ENCODE results near the gene SPINK9. TPM values are rescaled to one million over a fixed set of nuclear protein-coding genes. Genes with fewer than 3 reads are reported as not detected.

SPINK9 gene
- total RNA-seq, 3 donors from 2014 or later: not detected

- ATAC-seq: no peak
- no peaks in the 10 kb centered on the region for H3K27me3 Mint-ChIP-seq (ENCODE audit: low read depth)
- peaks cover 3% of the 10 kb centered on the region for H3K36me3 Mint-ChIP-seq (ENCODE audit: insufficient read depth)
- DNase-seq: no peak
- no peaks in the 10 kb centered on the region for H3K4me1 Mint-ChIP-seq (ENCODE audit: low read depth)
- no peaks in the 10 kb centered on the region for H3K9me3 Mint-ChIP-seq
- no peak overlapping the region for H3K4me3 Mint-ChIP-seq
Measured at GRCh38 chr5:148342371-148343045, 7.1 kb downstream of the SPINK9 start.

DNA sequence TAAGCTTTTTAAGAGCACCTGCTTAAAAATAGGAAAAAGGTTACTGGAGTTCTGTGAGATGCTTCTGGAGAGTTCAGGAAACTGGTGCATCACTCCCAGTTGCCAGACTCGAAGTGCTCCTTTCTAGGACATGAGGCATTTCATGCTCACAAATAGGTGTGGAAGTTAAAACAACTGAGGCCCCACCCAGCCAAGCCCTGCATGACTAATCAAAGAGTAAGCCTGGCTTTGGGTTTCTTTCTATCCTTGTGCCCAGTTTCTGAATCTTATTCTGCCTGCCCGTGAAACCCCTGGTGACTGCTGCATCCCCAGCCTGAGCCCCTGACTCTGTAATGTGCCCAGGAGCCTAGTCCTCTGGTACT lies 7.7 kb downstream of the SPINK9 start:
- H3K9me3 Mint-ChIP-seq: no peaks in the 10 kb centered on the region
- no peak overlapping the region for H3K4me3 Mint-ChIP-seq
- no peak for ATAC-seq
- peaks cover 3% of the 10 kb centered on the region for H3K36me3 Mint-ChIP-seq (ENCODE audit: insufficient read depth)
- DNase-seq: no peak
- no peaks in the 10 kb centered on the region for H3K4me1 Mint-ChIP-seq (ENCODE audit: low read depth)
- no peaks in the 10 kb centered on the region for H3K27me3 Mint-ChIP-seq (ENCODE audit: low read depth)

DNA sequence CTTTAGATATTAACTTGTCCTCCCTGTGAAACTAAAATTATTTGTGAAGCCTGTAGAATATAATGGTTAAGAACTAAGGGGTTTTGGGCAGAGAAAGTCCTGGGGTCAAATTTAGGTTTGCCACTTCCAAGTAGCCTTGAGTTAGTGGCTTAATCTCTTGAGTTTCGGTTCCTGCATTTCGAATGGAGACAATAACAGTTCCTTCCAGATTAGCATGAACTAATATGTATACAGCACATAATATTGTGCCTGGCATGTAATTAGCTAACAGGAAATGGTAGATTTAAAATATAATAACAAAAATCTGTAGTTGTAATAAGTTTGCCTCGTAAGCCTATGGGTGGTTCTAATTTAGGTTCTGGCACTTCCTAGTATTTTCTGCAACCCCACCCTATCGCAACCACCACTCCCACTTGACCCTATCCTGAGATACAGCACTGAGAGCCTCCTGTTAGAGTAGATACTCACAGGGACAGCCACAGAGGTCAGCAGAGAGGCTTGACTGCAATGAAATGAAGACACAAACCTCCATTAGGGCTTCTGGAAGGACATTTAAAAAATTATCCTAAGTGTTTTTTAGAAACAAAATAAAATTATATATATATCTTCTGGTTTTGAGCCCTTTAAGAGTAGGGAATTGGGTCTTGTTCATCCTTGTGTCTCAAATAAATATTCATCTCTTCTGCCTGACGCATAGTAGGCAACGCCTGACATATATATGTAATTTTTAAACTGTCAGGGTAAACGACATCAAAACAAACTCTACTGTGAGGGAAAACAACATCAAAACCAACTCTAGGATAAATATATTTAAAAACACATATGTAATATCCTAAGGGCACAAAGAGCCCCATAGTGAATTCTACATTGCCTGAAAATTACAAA lies 8.5 kb downstream of the SPINK9 start:
- ATAC-seq (no peak), DNase-seq (no peak)
- no peaks in the 10 kb centered on the region for H3K9me3 Mint-ChIP-seq
- H3K27me3 Mint-ChIP-seq (ENCODE audit: low read depth): no peaks in the 10 kb centered on the region
- peaks cover 3% of the 10 kb centered on the region for H3K36me3 Mint-ChIP-seq (ENCODE audit: insufficient read depth)
- H3K4me3 Mint-ChIP-seq: no peak overlapping the region
- no peaks in the 10 kb centered on the region for H3K4me1 Mint-ChIP-seq (ENCODE audit: low read depth)

DNA sequence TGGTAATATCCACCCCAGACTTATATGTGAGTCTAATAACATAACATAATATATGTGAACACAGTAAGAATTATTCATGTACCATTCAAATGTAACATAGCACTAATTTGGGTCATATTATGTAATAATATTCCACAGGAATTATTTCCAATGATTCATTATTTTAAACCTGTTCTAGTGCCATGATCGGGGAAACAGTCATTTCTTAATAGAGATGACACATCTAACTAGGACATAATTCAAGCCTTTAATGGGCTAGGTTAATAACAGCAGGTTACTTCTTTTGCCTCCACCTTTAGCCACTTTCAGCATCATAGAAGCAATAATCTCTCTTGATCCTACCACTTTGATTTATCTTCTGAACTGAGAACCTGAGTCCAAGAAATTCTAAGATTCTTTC lies 12.3 kb downstream of the SPINK9 start:
- ATAC-seq (no peak), DNase-seq (no peak)
- Mint-ChIP-seq H3K36me3 (ENCODE audit: insufficient read depth) (no peaks in the 10 kb centered on the region), H3K4me1 (ENCODE audit: low read depth) (no peaks in the 10 kb centered on the region), H3K4me3 (no peak overlapping the region), H3K27me3 (ENCODE audit: low read depth) (no peaks in the 10 kb centered on the region), H3K9me3 (no peaks in the 10 kb centered on the region)

GRCh38 chr5:148352696-148353095 lies 17.3 kb downstream of the SPINK9 start:
- H3K4me1 Mint-ChIP-seq (ENCODE audit: low read depth): no peaks in the 10 kb centered on the region
- H3K36me3 Mint-ChIP-seq (ENCODE audit: insufficient read depth): no peaks in the 10 kb centered on the region
- no peak overlapping the region for H3K4me3 Mint-ChIP-seq
- no peaks in the 10 kb centered on the region for H3K9me3 Mint-ChIP-seq
- no peak for ATAC-seq
- DNase-seq: no peak
- H3K27me3 Mint-ChIP-seq (ENCODE audit: low read depth): no peaks in the 10 kb centered on the region

- Mint-ChIP-seq H3K27me3 (ENCODE audit: low read depth) (no peaks in the 10 kb centered on the region), H3K4me3 (no peak overlapping the region), H3K9me3 (no peaks in the 10 kb centered on the region), H3K4me1 (ENCODE audit: low read depth) (no peaks in the 10 kb centered on the region), H3K36me3 (ENCODE audit: insufficient read depth) (no peaks in the 10 kb centered on the region)
- ATAC-seq (no peak), DNase-seq (no peak)
Measured at GRCh38 chr5:148353634-148354033, 18.3 kb downstream of the SPINK9 start.

DNA sequence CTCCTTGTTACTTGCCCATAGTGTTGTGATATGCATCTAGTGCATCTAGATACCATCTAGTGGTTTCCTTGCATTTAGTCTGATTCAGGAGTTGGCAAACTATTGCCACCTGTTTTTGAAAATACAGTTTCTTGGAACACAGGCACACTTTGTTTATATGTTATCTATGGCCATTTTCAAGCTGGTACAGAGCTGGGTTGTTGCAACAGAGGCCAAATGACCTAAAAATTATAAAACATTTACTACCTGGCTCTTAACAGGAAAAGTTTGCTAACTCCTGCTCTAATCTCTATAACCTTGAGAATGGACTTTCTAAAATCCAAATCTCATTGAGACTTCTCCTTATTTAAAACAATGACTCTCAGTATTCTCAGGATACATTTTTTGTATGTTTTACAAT lies 29.0 kb downstream of the SPINK9 start:
- DNase-seq (no peak), ATAC-seq (no peak)
- H3K27me3 Mint-ChIP-seq (ENCODE audit: low read depth): peaks cover 4% of the 10 kb centered on the region
- H3K4me1 Mint-ChIP-seq (ENCODE audit: low read depth): no peaks in the 10 kb centered on the region
- H3K4me3 Mint-ChIP-seq: no peak overlapping the region
- peaks cover 6% of the 10 kb centered on the region for H3K9me3 Mint-ChIP-seq
- H3K36me3 Mint-ChIP-seq (ENCODE audit: insufficient read depth): peaks cover 2% of the 10 kb centered on the region

- no peak for ATAC-seq
- Mint-ChIP-seq H3K9me3 (peaks cover 9% of the 10 kb centered on the region), H3K4me1 (ENCODE audit: low read depth) (no peaks in the 10 kb centered on the region), H3K4me3 (no peak overlapping the region), H3K36me3 (ENCODE audit: insufficient read depth) (peaks cover 4% of the 10 kb centered on the region), H3K27me3 (ENCODE audit: low read depth) (peaks cover 7% of the 10 kb centered on the region)
- DNase-seq: no peak
Measured at GRCh38 chr5:148368299-148368698, 32.9 kb downstream of the SPINK9 start.

DNA sequence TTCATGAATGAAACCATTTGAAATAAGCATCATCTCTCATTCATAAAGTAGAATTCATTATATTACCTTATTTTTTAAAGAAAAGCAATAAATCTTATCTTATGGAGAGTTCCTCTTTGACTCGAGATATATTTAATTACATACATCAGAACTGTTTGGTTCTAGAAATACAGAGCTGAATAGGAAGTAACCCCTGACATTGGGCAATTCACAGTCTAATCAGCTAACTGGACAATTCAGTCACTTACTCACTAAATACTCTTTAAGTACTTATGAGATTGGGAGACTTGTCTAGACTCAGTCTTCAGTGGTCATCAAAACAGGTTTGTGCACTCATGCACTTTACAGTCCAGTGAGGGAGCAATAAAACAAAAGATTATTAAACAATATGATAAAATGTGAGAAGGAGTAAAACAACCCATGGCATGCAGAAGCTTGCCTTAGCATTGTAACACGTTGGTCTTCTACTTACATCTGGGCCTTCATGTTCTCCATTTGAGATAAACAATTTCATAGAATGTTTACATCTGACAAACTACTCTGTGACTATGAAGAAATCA lies 36.9 kb downstream of the SPINK9 start:
- no peaks in the 10 kb centered on the region for H3K4me1 Mint-ChIP-seq (ENCODE audit: low read depth)
- ATAC-seq: no peak
- no peak overlapping the region for H3K4me3 Mint-ChIP-seq
- no peak for DNase-seq
- peaks cover 6% of the 10 kb centered on the region for H3K36me3 Mint-ChIP-seq (ENCODE audit: insufficient read depth)
- peaks cover 9% of the 10 kb centered on the region for H3K9me3 Mint-ChIP-seq
- peaks cover 3% of the 10 kb centered on the region for H3K27me3 Mint-ChIP-seq (ENCODE audit: low read depth)

GRCh38 chr5:148372893-148373292 lies 37.5 kb downstream of the SPINK9 start:
- DNase-seq (no peak), ATAC-seq (no peak)
- Mint-ChIP-seq H3K4me1 (ENCODE audit: low read depth) (no peaks in the 10 kb centered on the region), H3K27me3 (ENCODE audit: low read depth) (peaks cover 3% of the 10 kb centered on the region), H3K36me3 (ENCODE audit: insufficient read depth) (peaks cover 8% of the 10 kb centered on the region), H3K4me3 (no peak overlapping the region), H3K9me3 (peaks cover 9% of the 10 kb centered on the region)

DNA sequence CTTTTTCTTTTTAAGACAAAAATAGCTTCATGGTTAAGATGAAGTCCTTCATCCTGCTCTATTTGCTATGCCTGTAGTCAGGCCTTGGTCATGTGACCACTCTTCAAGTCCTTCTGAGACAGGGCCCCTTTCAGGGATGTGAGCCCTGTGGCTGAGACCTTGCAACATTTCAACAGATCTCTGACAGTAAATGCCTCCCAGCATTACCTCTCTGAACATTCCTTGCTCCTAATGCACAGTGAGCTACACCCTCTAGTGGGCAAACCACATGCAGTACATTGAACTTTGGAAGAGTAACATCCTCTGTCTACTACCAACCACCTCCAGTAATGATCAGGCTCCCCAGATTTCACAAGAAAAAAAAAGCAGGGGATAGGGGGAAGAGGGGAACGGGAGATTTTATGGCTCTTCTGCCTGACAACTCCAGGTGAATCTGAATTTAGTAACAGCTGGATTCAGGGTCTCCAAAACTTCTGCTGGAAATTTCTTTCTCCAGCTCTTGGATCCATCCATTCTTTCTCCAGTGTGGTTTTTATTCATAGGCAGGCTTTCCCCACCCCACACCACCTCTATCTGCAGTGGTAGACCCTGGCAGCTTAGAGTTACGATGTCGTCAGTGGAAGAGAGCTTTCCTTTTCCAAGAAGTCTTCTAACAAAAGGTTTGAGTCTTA lies 39.5 kb downstream of the SPINK9 start:
- no peak overlapping the region for H3K4me3 Mint-ChIP-seq
- peaks cover under 1% of the 10 kb centered on the region for H3K27me3 Mint-ChIP-seq (ENCODE audit: low read depth)
- H3K36me3 Mint-ChIP-seq (ENCODE audit: insufficient read depth): peaks cover 10% of the 10 kb centered on the region
- DNase-seq (no peak), ATAC-seq (no peak)
- peaks cover 8% of the 10 kb centered on the region for H3K4me1 Mint-ChIP-seq (ENCODE audit: low read depth)
- H3K9me3 Mint-ChIP-seq: peaks cover 7% of the 10 kb centered on the region

DNA sequence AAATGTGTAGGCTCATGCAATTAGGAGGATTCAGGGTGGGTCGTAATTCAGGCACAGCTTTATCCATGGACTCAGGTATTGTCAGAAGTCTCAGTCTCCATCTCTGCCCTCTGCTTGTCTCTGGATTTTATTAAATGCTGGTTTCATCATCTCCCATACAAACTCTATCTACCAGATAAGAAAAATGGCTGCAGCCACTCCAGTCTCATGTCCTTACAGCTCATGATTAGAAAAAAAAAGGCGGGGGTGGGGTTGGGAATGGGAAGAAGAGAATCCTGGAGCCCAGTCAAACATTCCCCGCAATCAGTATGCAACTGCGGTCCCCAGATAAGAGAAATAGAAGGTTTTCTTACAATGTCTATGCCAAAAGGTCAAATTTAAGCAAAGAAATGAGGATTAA lies 40.8 kb downstream of the SPINK9 start:
- ATAC-seq (no peak), DNase-seq (no peak)
- Mint-ChIP-seq H3K36me3 (ENCODE audit: insufficient read depth) (peaks cover 10% of the 10 kb centered on the region), H3K4me3 (no peak overlapping the region), H3K27me3 (ENCODE audit: low read depth) (no peaks in the 10 kb centered on the region), H3K9me3 (peaks cover 7% of the 10 kb centered on the region), H3K4me1 (ENCODE audit: low read depth) (peaks cover 9% of the 10 kb centered on the region)

DNA sequence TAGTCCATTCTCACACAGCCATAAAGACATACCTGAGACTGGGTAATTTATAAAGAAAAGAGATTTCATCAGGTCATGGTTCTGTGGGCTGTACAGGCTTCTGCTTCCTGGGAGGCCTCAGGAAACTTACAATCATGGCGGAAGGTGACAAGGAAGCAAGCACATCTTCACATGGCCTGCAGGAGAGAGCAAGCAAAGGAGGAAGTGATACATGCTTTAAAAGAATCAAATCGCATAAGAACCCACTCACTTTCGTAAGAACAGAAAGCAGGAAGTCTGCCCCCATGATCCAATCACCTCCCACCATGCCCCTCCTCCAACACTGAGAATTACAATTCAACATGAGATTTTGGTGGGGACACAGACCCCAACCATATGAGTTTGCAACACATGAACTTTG lies 43.3 kb downstream of the SPINK9 start:
- peaks cover 7% of the 10 kb centered on the region for H3K9me3 Mint-ChIP-seq
- ATAC-seq: no peak

DNA sequence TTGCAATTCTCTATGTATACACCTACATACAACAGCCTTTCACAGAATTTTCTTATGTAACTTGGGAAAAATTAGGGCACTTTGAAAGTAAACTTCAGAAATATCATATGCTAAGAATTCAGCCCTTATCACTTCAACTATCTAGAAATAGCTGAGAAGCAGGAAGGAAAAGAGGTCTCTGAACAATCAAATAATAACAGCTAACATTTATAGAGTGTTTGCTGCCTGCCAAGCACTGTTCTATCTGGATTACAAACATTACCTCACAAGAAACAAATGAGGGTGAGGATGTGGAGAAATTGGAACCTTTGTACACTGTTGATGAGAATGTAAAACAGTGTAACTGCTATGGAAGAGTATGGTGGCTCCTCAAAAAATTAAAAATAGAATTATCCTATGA lies 44.0 kb downstream of the SPINK9 start:
- Mint-ChIP-seq H3K36me3 (ENCODE audit: insufficient read depth) (peaks cover 12% of the 10 kb centered on the region), H3K4me3 (no peak overlapping the region), H3K27me3 (ENCODE audit: low read depth) (no peaks in the 10 kb centered on the region), H3K9me3 (peaks cover 7% of the 10 kb centered on the region), H3K4me1 (ENCODE audit: low read depth) (peaks cover 23% of the 10 kb centered on the region)
- ATAC-seq: no peak
- no peak for DNase-seq

More for the DNA sequence above, 43.3 kb downstream of the SPINK9 start:
- Mint-ChIP-seq H3K4me1 (ENCODE audit: low read depth) (peaks cover 18% of the 10 kb centered on the region), H3K4me3 (no peak overlapping the region), H3K27me3 (ENCODE audit: low read depth) (no peaks in the 10 kb centered on the region), H3K36me3 (ENCODE audit: insufficient read depth) (peaks cover 10% of the 10 kb centered on the region)
- no peak for DNase-seq

Measured in activated T-cell treated with anti-CD3 and anti-CD28 coated beads, Interleukin-2, amount 50 U/mL, for 4 hours (primary cell).